HG03469 (cell line): ENCODE data around the gene DSTYK.

Experiments
- ATAC-seq: cut with Tn5 transposase; IDR thresholded peaks from one replicate; pipeline ENCODE4 v1.9.1; 2021; ENCODE audit warnings: mild to moderate bottlenecking, moderate library complexity, moderate number of reproducible peaks; ENCODE audit not compliant: unreplicated experiment

The DSTYK gene

GRCh38 chr1:205225901-205226765 is 14.6 kb upstream of the DSTYK start:
- no peak for ATAC-seq

DNA sequence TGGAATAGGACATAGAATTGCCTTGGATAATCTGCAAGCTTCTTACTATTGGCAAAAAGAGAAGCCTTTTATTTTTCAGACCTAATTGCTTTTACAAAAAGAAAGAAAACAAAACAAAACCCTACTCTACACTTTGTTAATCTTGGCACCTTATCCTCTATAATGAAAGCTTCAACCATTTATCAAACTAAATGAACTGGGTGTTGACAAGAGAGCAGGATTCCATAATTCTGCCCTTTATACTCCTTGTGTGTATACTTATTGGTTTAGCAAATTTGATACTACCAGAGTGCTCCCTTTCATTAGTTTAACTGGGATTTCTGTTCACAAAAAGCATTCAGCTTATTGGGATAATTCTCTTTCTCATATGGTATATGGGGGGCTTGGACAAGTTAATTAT is 13.2 kb upstream of the DSTYK start:
- ATAC-seq: no peak

- no peak for ATAC-seq
These were observed 8.9 kb upstream of the DSTYK start for GRCh38 chr1:205220421-205220820.

GRCh38 chr1:205217418-205217817 is 5.9 kb upstream of the DSTYK start:
- ATAC-seq: no peak

DNA sequence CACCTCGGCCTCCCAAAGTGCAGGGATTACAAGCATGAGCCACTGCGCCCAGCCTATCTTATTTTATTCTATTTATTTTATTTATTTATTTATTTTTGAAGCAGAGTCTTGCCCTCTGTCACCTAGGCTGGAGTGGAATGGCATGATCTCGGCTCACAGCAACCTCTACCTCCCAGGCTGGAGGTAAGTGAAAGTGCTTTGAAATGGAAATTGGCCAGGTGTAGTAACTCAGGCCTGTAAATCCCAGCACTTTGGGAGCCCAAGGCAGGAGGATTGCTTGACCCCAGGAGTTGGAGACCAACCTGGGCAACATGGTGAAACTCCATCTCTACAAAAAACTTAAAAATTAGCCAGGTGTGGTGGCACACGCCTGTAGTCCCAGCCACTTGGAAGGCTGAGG is 5.1 kb upstream of the DSTYK start:
- no peak for ATAC-seq

- ATAC-seq: no peak
These were observed 3.3 kb upstream of the DSTYK start for GRCh38 chr1:205214756-205215155.

- ATAC-seq: no peak
These were observed 486 bp upstream of the DSTYK start for GRCh38 chr1:205211839-205212536.

- peak; percentile 9 for ATAC-seq
These were observed 740 bp downstream of the DSTYK start for GRCh38 chr1:205210756-205211168.

- no peak for ATAC-seq
These were observed 2.7 kb downstream of the DSTYK start for GRCh38 chr1:205208811-205209210.

DNA sequence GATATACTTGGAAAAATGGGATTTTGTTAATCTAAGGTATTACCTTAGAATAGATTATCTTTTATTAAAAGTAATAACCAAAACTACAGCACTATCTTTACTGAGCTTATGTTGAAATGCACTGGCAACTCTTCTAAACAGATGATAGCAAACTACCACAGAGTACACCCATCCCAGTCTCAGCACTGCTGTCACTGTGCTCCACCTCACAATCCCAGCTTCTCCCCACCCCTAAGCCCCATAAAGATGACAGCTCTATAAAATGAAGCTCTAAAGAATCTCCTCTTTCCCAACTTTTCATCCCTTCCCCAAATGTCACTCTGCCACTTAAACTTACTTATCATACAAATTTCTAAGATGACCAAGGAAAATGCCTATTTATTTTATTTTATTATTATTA is 6.4 kb downstream of the DSTYK start:
- ATAC-seq: no peak

DNA sequence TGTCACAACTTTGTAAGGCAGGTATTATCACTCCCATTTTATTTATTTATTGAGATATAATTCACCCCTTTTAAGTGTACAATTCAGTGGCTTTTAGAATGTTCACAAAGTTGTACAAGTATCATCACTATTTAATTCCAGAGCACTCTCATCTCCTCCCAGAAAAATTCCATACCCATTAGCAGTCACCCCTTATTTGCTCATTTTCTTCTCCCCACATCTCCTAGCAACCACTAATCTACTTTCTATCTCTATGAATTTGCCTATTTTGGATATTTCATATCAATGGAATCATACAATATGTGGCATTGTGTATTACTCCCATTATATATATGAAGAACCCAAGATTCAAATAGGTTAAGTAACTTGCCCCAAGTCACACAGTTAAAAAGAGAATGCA is 7.0 kb downstream of the DSTYK start:
- ATAC-seq: no peak

DNA sequence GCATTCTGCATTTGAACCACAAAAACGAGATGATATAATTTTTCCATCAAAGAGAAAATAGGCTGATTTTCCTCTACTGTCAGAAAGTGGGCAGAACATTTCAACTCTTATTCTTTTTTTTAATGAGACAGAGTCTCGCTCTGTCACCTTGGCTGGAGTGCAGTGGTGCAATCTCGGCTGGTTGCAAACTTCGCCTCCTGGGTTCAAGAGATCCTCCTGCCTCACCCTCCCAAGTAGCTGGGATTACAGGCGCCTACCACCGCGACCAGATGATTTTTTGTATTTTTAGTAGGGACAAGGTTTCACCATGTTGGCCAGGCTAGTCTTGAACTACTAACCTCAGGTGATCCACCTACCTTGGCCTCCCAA is 11.6 kb downstream of the DSTYK start:
- ATAC-seq: no peak

DNA sequence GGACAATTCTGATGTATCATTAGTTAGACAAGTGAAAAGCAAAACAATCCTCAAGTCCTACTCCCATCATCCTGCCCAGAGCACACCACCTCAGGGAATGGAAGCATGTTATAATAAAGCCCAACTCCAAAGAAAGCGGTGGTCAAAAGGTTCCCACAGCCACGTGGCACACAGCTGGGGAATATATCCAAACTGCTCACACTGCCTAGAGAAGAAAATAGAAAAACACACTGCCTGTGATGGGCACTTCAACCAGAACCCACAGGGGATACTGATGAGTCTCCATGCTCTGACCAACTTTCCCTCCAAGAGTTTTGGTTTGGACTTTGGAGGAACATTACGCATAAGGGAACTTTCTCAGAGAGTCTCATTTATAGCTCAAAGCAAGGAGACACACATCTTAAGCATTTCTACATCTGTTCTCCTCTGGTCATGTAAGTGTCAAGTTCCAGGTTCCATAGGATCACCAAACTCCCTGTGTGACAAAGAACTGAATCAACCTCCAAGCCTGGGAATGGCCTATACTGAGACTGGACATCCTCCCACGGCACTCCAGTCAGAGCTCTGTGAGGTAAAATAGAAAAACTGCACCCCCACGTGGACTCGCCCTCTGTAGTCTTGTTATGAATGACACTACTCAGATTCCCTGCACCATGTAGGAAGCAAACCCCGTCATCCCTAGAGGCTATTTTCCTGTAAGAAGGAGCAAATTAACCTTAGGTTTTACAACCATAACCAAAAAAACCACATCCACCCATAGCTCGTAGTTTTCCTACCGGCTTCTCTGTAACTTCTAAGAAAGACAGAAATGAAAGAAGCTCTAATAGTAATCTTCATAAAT is 12.2 kb downstream of the DSTYK start:
- ATAC-seq: no peak

DNA sequence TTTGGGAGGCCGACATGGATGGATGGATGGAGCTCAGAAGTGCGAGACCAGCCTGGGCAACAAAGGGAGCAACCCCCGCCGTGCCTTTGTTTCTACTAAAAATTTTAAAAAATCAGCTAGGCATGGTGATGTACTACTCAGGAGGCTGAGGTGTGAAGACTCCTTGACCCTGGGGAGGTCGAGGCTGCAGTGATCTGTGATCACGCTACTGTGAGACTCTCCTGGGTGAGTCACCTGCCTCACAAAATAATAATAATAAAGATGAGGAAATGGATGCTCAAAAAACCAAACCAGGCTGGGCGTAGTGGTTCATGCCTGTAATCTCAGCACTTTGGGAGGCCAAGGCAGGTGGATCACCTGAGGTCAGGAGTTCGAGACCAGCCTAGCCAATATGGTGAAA is 19.2 kb downstream of the DSTYK start:
- no peak for ATAC-seq

DNA sequence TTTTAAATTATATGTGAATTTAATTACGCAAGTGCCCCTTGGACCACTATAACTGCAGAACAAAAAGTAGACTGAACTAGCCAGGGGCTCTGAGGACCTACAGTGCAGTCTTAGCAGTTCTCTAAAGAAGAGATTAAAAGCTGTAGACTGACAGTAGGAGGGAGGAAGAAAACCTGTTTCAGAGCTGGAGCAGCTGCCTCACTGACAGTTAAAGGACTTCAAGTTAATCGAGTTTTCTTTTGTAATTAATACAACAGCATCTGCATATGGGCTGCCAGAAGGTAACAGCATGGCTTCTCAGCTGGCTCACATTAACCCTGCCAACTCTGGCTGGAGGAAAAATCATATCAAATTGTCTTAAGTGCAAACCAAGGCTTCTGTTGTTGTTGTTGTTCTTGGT is 19.9 kb downstream of the DSTYK start:
- no peak for ATAC-seq

- ATAC-seq: no peak
These were observed 20.5 kb downstream of the DSTYK start for GRCh38 chr1:205190845-205191577.

DNA sequence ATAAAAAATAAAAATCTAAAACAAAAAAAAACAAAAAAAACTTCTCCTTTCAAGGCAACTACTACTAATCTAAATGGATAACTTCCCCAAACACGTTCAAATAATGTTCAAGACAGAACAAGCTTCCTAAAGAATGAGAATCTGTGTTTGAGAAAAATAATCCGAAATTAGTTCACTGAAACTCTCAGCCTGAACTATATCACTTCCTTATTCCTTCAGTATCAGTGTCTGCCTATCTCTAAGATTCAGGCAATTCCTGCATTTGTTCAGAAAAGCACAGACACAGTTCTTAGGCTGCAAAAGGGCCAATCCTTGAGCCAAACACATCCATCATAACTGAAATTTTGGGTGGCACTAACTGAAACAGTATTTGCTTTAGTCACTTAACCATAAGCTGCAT is 22.4 kb downstream of the DSTYK start:
- no peak for ATAC-seq

- no peak for ATAC-seq
These were observed 22.9 kb downstream of the DSTYK start for GRCh38 chr1:205188596-205188995.

- ATAC-seq: no peak
These were observed 23.4 kb downstream of the DSTYK start for GRCh38 chr1:205188098-205188497.

GRCh38 chr1:205187420-205187819 is 24.1 kb downstream of the DSTYK start:
- no peak for ATAC-seq

- ATAC-seq: no peak
These were observed 25.3 kb downstream of the DSTYK start for GRCh38 chr1:205186191-205186590.
